Neural progenitor cell (in vitro differentiated cells): Measurements from ENCODE around the gene CFAP221. TPM values are rescaled to one million over a fixed set of nuclear protein-coding genes. Genes with fewer than 3 reads are reported as not detected.

ENCODE experiments used
- DNase-seq: peaks from one replicate; pipeline ENCODE4 v3.0.0-alpha.2; 2016; ENCODE audit warnings: low spot score
- H2AFZ ChIP-seq: fragments of 200-600 bp; sonication (generic); replicated peaks from 2 replicates; pipeline ENCODE4 v1.6.1; 2016; ENCODE audit warnings: antibody characterized with exemption
- H3F3A ChIP-seq: fragments of 200-600 bp; sonication (generic); 2 replicates; pipeline ENCODE4 v1.6.1; 2016; ENCODE audit warnings: antibody characterized with exemption, low read depth
- H3K27ac ChIP-seq: fragments of 200-600 bp; sonication (generic); 2 replicates; pipeline ENCODE4 v1.5.1; 2016; ENCODE audit warnings: mild to moderate bottlenecking
- H3K27me3 ChIP-seq: fragments of 200-600 bp; sonication (generic); 2 replicates; pipeline ENCODE4 v1.6.1; 2016; ENCODE audit warnings: mild to moderate bottlenecking, moderate library complexity
- H3K36me3 ChIP-seq: fragments of 200-600 bp; sonication (generic); 2 replicates; pipeline ENCODE4 v1.5.1; 2016
- H3K4me1 ChIP-seq: fragments of 200-600 bp; sonication (generic); 2 replicates; pipeline ENCODE4 v1.6.1; 2016; ENCODE audit warnings: mixed run types
- H3K4me2 ChIP-seq: fragments of 200-600 bp; sonication (generic); 2 replicates; pipeline ENCODE4 v1.6.1; 2016
- H3K4me3 ChIP-seq: fragments of 200-600 bp; sonication (generic); 2 replicates; pipeline ENCODE4 v1.5.1; 2016
- H3K79me2 ChIP-seq: fragments of 200-600 bp; sonication (generic); 2 replicates; pipeline ENCODE4 v1.6.1; 2016; ENCODE audit warnings: low read depth
- H3K9ac ChIP-seq: fragments of 200-600 bp; sonication (generic); 2 replicates; pipeline ENCODE4 v1.6.1; 2016
- H3K9me3 ChIP-seq: fragments of 200-600 bp; sonication (generic); 2 replicates; pipeline ENCODE4 v1.5.1; 2016; ENCODE audit warnings: low read depth
- H4K20me1 ChIP-seq: fragments of 200-600 bp; sonication (generic); 2 replicates; pipeline ENCODE4 v1.6.1; 2016; ENCODE audit warnings: low read depth
- H3K27ac Mint-ChIP-seq: 3 replicates; pipeline ENCODE4 v1.8.0; 2021; ENCODE audit warnings: mixed read lengths
- H3K27me3 Mint-ChIP-seq: 2 replicates; pipeline ENCODE4 v1.8.0; 2022; ENCODE audit warnings: low read depth, mild to moderate bottlenecking, inconsistent platforms, moderate library complexity, mixed read lengths; ENCODE audit not compliant: insufficient read depth
- H3K36me3 Mint-ChIP-seq: 3 replicates; pipeline ENCODE4 v1.8.0; 2021; ENCODE audit warnings: mixed read lengths
- H3K4me1 Mint-ChIP-seq: 3 replicates; pipeline ENCODE4 v1.8.0; 2021; ENCODE audit warnings: mixed read lengths
- H3K4me3 Mint-ChIP-seq: 3 replicates; pipeline ENCODE4 v1.8.0; 2021; ENCODE audit warnings: mild to moderate bottlenecking, moderate library complexity, mixed read lengths
- H3K9me3 Mint-ChIP-seq: 3 replicates; pipeline ENCODE4 v1.8.0; 2020; ENCODE audit warnings: mixed read lengths
- CTCF ChIP-seq: fragments of 200-600 bp; sonication (generic); IDR thresholded peaks from 2 replicates; pipeline ENCODE4 v1.5.1; 2017; ENCODE audit warnings: antibody characterized with exemption, mild to moderate bottlenecking
- EZH2 ChIP-seq: fragments of 200-600 bp; sonication (generic); IDR thresholded peaks from 2 replicates; pipeline ENCODE4 v1.6.1; 2017; ENCODE audit warnings: antibody characterized with exemption, mild to moderate bottlenecking, moderate library complexity
- EZH2phosphoT487 ChIP-seq: fragments of 200-600 bp; sonication (generic); IDR thresholded peaks from 2 replicates; pipeline ENCODE4 v1.6.1; 2017; ENCODE audit warnings: antibody characterized with exemption
- total RNA-seq: library from RNA; depleted of rRNA; stranded (reverse); fragments of >200 nt; gene quantifications from 2 replicates; pipeline ENCODE4 v1.2.3, GENCODE V29; 2015; ENCODE audit warnings: low replicate concordance

Gene CFAP221
- total RNA-seq, 1 donor from 2014 or later, result 1.5 TPM

GRCh38 chr2:119522671-119523070, 21.6 kb upstream of the CFAP221 start:
- Histone ChIP-seq H3K4me2 (no peak overlapping the region), H3K9ac (no peak overlapping the region), H4K20me1 (no peaks in the 10 kb centered on the region), H3K4me1 (no peaks in the 10 kb centered on the region), H3K9me3 (no peaks in the 10 kb centered on the region), H3K79me2 (no peaks in the 10 kb centered on the region), H2AFZ (no peak overlapping the region), H3F3A (no peaks in the 10 kb centered on the region), H3K27ac (no peak overlapping the region), H3K36me3 (no peaks in the 10 kb centered on the region), H3K27me3 (peaks cover 65% of the 10 kb centered on the region), H3K4me3 (no peak overlapping the region)
- TF ChIP-seq EZH2 (no peak), CTCF (no peak), EZH2phosphoT487 (no peak)
- H3K27ac Mint-ChIP-seq, result no peak overlapping the region
- no peak for DNase-seq
- H3K4me1 Mint-ChIP-seq, result peaks cover 18% of the 10 kb centered on the region
- H3K4me3 Mint-ChIP-seq, result peak overlapping the region; percentile 65
- no peaks in the 10 kb centered on the region for H3K36me3 Mint-ChIP-seq
- peaks cover 44% of the 10 kb centered on the region for H3K27me3 Mint-ChIP-seq
- H3K9me3 Mint-ChIP-seq, result peaks cover 12% of the 10 kb centered on the region

GRCh38 chr2:119523383-119523951, 20.8 kb upstream of the CFAP221 start:
- no peaks in the 10 kb centered on the region for H3K9me3 ChIP-seq
- H3K27ac ChIP-seq, result no peak overlapping the region
- Mint-ChIP-seq H3K36me3 (no peaks in the 10 kb centered on the region), H3K4me3 (peak overlapping the region; percentile 80), H3K27ac (no peak overlapping the region), H3K27me3 (peaks cover 44% of the 10 kb centered on the region), H3K9me3 (peaks cover 7% of the 10 kb centered on the region), H3K4me1 (peaks cover 18% of the 10 kb centered on the region)
- no peaks in the 10 kb centered on the region for H3K79me2 ChIP-seq
- peak overlapping the region; percentile 80 for H3K4me2 ChIP-seq
- H3K9ac ChIP-seq, result no peak overlapping the region
- peaks cover 65% of the 10 kb centered on the region for H3K27me3 ChIP-seq
- no peak for DNase-seq
- no peaks in the 10 kb centered on the region for H3K4me1 ChIP-seq
- peak overlapping the region; percentile 84 for H2AFZ ChIP-seq
- peak overlapping the region; percentile 51 for H3K4me3 ChIP-seq
- no peaks in the 10 kb centered on the region for H3K36me3 ChIP-seq
- TF ChIP-seq EZH2, result peak; percentile 82
- TF ChIP-seq CTCF, result no peak
- TF ChIP-seq EZH2phosphoT487, result peak; percentile 66
- H4K20me1 ChIP-seq, result no peaks in the 10 kb centered on the region
- H3F3A ChIP-seq, result no peaks in the 10 kb centered on the region

DNA sequence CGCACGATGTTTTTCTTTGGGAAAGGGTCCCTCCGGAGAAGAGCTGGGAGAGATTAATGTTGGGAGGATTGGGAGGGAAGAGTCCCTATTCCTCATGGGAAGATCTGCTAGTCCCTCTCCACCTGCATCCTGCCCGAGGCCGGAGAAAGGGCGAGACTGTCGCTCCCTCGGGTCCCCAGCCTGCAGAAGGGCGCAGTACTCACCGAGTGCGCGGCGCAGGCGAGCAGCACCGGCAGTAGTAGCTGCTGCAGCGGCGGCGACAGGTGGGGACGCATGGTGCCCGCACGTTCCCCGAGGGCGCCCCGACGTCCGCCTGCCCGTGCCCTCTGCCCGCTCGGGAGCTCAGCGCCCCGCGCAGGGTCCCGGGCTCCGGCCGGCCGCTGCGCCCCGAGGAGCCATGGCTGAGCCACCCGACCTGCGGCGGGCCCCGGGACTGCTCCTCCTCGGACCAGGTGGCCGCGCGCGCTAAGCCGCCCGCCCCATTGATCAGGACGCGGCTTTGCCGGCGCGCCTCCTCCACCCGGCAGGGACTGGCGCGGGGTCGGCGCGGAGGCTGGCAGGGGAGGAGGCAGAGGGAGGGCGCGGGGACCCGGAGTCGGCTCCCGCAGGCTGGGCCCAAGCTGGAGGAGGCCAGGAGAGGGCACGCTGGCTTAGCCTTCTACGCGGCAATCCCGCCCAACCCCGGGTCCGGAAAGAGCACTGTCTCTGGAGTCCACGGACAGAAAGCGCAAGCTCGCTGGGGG, 20.1 kb upstream of the CFAP221 start, which contains the start of gene SCTR:
SCTR (minus strand) TSS at position 532 of the 743 bp plus-strand sequence; CDS start at position 275, 257 bp downstream.
- TF ChIP-seq EZH2 (peak; percentile 73), CTCF (no peak), EZH2phosphoT487 (peak; percentile 63)
- Histone ChIP-seq H3F3A (no peaks in the 10 kb centered on the region), H4K20me1 (no peaks in the 10 kb centered on the region), H3K27ac (no peak within 1 kb of the TSS), H3K9ac (no peak within 1 kb of the TSS), H3K4me2 (peak within 1 kb of the TSS; percentile 80), H3K4me1 (no peaks in the 10 kb centered on the region), H3K36me3 (no peaks in the 10 kb centered on the region), H3K4me3 (peak within 1 kb of the TSS; percentile 51), H2AFZ (peak within 1 kb of the TSS; percentile 84), H3K79me2 (no peaks in the 10 kb centered on the region), H3K27me3 (peaks cover 65% of the 10 kb centered on the region), H3K9me3 (no peaks in the 10 kb centered on the region)
- Mint-ChIP-seq H3K27me3 (peaks cover 44% of the 10 kb centered on the region), H3K27ac (no peak within 1 kb of the TSS), H3K4me1 (peaks cover 18% of the 10 kb centered on the region), H3K36me3 (no peaks in the 10 kb centered on the region), H3K9me3 (peaks cover 8% of the 10 kb centered on the region), H3K4me3 (peak within 1 kb of the TSS; percentile 80)
- peak; percentile 77 for DNase-seq
